ENCODE data around the gene TNFSF4.

Gene TNFSF4

GRCh38 chr1:173190101-173190936, 16.8 kb downstream of the TNFSF4 start:
- TF ChIP-seq CTCF (IDR thresholded peaks at IDR 0.05), result no peak
- Histone ChIP-seq H3K4me3 (ENCODE audit: low read depth in 1 of 2, low read length in 1 of 2) (no peak overlapping the region), H3K27ac (no peak overlapping the region), H3K36me3 (no peaks in the 10 kb centered on the region), H3K27me3 (no peaks in the 10 kb centered on the region), H3K4me1 (ENCODE audit: control insufficient read depth in 1 of 2, insufficient read depth in 1 of 2, low read depth in 1 of 2, low read length in 1 of 2) (no peaks in the 10 kb centered on the region), H3K9me3 (no peaks in the 10 kb centered on the region)

GRCh38 chr1:173187671-173188237, 19.4 kb downstream of the TNFSF4 start:
- H3K9me3 ChIP-seq, result no peaks in the 10 kb centered on the region
- H3K4me1 ChIP-seq (ENCODE audit: control insufficient read depth in 1 of 2, insufficient read depth in 1 of 2, low read depth in 1 of 2, low read length in 1 of 2), result no peaks in the 10 kb centered on the region
- H3K27ac ChIP-seq, result no peak overlapping the region
- H3K27me3 ChIP-seq, result no peaks in the 10 kb centered on the region
- H3K36me3 ChIP-seq, result no peaks in the 10 kb centered on the region
- H3K4me3 ChIP-seq (ENCODE audit: low read depth in 1 of 2, low read length in 1 of 2), result no peak overlapping the region
- TF ChIP-seq CTCF (IDR thresholded peaks at IDR 0.05), result no peak

GRCh38 chr1:173181791-173182190, 25.3 kb downstream of the TNFSF4 start:
- Histone ChIP-seq H3K4me1 (ENCODE audit: control insufficient read depth in 1 of 2, insufficient read depth in 1 of 2, low read depth in 1 of 2, low read length in 1 of 2) (no peaks in the 10 kb centered on the region), H3K27ac (no peak overlapping the region), H3K36me3 (no peaks in the 10 kb centered on the region), H3K27me3 (no peaks in the 10 kb centered on the region), H3K9me3 (no peaks in the 10 kb centered on the region), H3K4me3 (ENCODE audit: low read depth in 1 of 2, low read length in 1 of 2) (no peak overlapping the region)
- TF ChIP-seq CTCF (IDR thresholded peaks at IDR 0.05), result no peak

DNA sequence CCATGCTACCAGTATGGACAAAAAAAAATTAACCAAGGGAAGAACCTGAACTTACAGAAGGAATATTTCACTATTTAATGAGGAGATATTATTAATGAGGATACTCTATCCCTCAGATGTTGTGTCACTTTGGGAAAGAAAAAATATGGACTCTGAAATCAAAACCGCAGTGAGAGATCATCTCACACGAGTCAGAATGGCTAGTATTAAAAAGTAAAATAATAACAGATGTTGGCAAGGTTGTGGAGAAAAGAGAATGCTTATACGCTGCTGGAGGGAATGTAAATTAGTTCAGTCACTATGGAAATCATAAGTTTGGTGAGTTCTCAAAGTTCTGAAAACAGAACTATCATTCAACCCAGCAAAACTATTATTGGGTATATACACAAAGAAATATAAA, 30.9 kb downstream of the TNFSF4 start:
- Histone ChIP-seq H3K27me3 (no peaks in the 10 kb centered on the region), H3K36me3 (no peaks in the 10 kb centered on the region), H3K4me1 (ENCODE audit: control insufficient read depth in 1 of 2, insufficient read depth in 1 of 2, low read depth in 1 of 2, low read length in 1 of 2) (no peaks in the 10 kb centered on the region), H3K27ac (no peak overlapping the region), H3K4me3 (ENCODE audit: low read depth in 1 of 2, low read length in 1 of 2) (no peak overlapping the region), H3K9me3 (peaks cover 13% of the 10 kb centered on the region)
- no peak for TF ChIP-seq CTCF (IDR thresholded peaks at IDR 0.05)

DNA sequence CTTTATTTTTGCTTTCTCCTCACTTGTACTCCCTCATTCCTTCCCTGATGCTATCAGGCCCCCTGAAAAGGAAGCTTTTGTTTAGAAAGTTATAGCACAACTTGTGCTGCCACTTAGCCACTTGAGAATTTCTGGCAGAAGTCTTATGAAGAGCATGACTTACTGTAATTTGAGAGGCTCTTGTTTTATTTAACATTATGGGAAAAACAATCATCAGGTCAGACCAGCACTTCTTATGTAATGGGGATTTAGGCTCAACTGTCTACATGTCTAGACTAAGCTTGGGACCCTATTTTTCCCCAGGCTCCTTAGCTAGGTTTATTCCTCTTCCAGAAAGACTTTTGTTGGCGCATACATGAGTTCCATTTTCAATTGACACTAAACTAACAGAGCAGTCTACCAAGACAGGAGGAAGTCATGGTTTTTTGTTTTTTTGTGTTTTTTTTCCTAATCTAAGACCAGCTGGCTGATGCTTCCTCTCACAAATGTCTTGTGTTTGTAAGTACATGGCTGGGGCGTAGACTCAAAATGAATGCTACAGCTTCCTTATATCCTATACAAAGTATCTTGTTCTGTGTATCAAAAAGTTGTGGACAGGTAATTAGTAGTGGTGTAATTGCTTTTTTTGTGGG, 31.5 kb downstream of the TNFSF4 start:
- H3K9me3 ChIP-seq, result peaks cover 13% of the 10 kb centered on the region
- H3K27me3 ChIP-seq, result no peaks in the 10 kb centered on the region
- no peak overlapping the region for H3K27ac ChIP-seq
- no peaks in the 10 kb centered on the region for H3K4me1 ChIP-seq (ENCODE audit: control insufficient read depth in 1 of 2, insufficient read depth in 1 of 2, low read depth in 1 of 2, low read length in 1 of 2)
- H3K36me3 ChIP-seq, result no peaks in the 10 kb centered on the region
- no peak for TF ChIP-seq CTCF (IDR thresholded peaks at IDR 0.05)
- H3K4me3 ChIP-seq (ENCODE audit: low read depth in 1 of 2, low read length in 1 of 2), result no peak overlapping the region

Measured in neutrophil (primary cell).